Stomach (tissue), 4 donors: ENCODE results near the gene TADA2B.

Experiments
- CTCF ChIP-seq, 7 experiments: fragments of 450-650 bp in 4 of 7; fragments of 200-600 bp in 3 of 7; sonication (generic) in 3 of 7; IDR thresholded peaks; one replicate each; pipeline ENCODE4 v1.5.1; 2016 to 2019; ENCODE audit warnings: antibody characterized with exemption in 7 of 7, control low read depth in 2 of 7, mild to moderate bottlenecking in 1 of 7
- POLR2A ChIP-seq, 4 donors: fragments of 450-650 bp; IDR thresholded peaks; one replicate each; pipeline ENCODE4 v1.6.1; 2016; ENCODE audit warnings: antibody characterized with exemption in 4 of 4, control low read depth in 2 of 4, mild to moderate bottlenecking in 1 of 4, moderate library complexity in 1 of 4

DNA sequence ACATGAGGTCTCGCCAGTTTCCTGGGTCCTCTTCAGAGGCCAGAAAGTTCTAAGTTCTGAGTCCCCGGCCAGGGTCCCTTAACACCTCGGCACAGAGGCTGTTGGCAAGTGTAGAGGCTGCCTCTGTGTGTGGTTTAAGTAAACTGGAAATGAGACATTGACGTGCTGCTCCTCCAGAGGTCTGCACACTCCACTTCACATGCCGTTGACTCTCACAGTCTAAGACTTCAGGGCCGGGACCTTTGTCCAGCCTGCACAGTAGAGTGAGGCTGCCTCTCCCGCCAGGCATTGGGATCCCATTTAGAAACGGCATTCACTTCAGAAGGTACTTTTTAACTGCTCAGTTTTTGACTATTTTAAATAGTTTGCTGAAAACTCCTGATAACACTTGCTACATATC, 10.6 kb upstream of the TADA2B start:
- TF ChIP-seq CTCF (IDR thresholded peaks at IDR 0.05) (no peak), POLR2A (IDR thresholded peaks at IDR 0.05) (no peak)
